LNCaP clone FGC (cell line): Measurements from ENCODE around the gene SFI1.
"Not testable (repeated sequence)": the region's sequence is repeated elsewhere in the genome, so short reads cannot be mapped to it uniquely, and the experiment has no call there.

ENCODE experiments used
- DNase-seq: peaks from one replicate; pipeline ENCODE4 v3.0.0-alpha.2; 2011; ENCODE audit warnings: low read depth
- H3K4me3 ChIP-seq: 2 replicates; pipeline ENCODE4 v1.5.1; 2011; ENCODE audit warnings: mild to moderate bottlenecking, low read depth, low read length, control low read depth
- CTCF ChIP-seq: IDR thresholded peaks from 2 replicates; pipeline ENCODE4 v1.5.1; 2012; ENCODE audit warnings: mild to moderate bottlenecking; ENCODE audit not compliant: control insufficient read depth, insufficient read depth; ENCODE audit errors: extremely low read depth

Gene SFI1

GRCh38 chr22:31461699-31462098 is 34.6 kb upstream of the SFI1 start:
- no peak for DNase-seq
- no peak for TF ChIP-seq CTCF
- no peak overlapping the region for H3K4me3 ChIP-seq

- TF ChIP-seq CTCF, result no peak
- no peak overlapping the region for H3K4me3 ChIP-seq
- DNase-seq, result no peak
These were observed 31.0 kb upstream of the SFI1 start for GRCh38 chr22:31465307-31465706.

- TF ChIP-seq CTCF, result no peak
- no peak overlapping the region for H3K4me3 ChIP-seq
- DNase-seq, result no peak
These were observed 21.6 kb upstream of the SFI1 start for GRCh38 chr22:31474743-31475142.

- no peak for TF ChIP-seq CTCF
- no peak overlapping the region for H3K4me3 ChIP-seq
- DNase-seq, result no peak
These were observed 20.5 kb upstream of the SFI1 start for GRCh38 chr22:31475800-31476199.

- no peak for TF ChIP-seq CTCF
- DNase-seq, result no peak
- no peak overlapping the region for H3K4me3 ChIP-seq
These were observed 19.0 kb upstream of the SFI1 start for GRCh38 chr22:31477329-31477728.

GRCh38 chr22:31481129-31481528 is 15.2 kb upstream of the SFI1 start:
- TF ChIP-seq CTCF, result no peak
- DNase-seq, result no peak
- no peak overlapping the region for H3K4me3 ChIP-seq

GRCh38 chr22:31482470-31482869 is 13.9 kb upstream of the SFI1 start:
- DNase-seq, H3K4me3 ChIP-seq: not testable (repeated sequence)

GRCh38 chr22:31486369-31486768 is 10.0 kb upstream of the SFI1 start:
- not testable (repeated sequence) for DNase-seq, H3K4me3 ChIP-seq
